AG04450 (cell line): Measurements from ENCODE around the gene MAP2. TPM values are rescaled to one million over a fixed set of nuclear protein-coding genes. Genes with fewer than 3 reads are reported as not detected.

Experiments
- CTCF ChIA-PET: fragments of 300-600, 350-600 bp; formaldehyde crosslinking; extraction: SDS; loops from one replicate; lab custom pipeline; 2022; ENCODE audit warnings: antibody characterized with exemption, inconsistent platforms; lab: Charles Lee
- POLR2A ChIA-PET: fragments of 350-600 bp; formaldehyde crosslinking; extraction: SDS; loops from one replicate; lab custom pipeline; 2021; ENCODE audit warnings: antibody characterized with exemption, inconsistent platforms; lab: Yijun Ruan, JAX
- DNase-seq: peaks from one replicate; pipeline ENCODE4 v3.0.0-alpha.2; 2011; ENCODE audit warnings: low read depth, low spot score
- H3K27ac ChIP-seq: one replicate; pipeline ENCODE4 v1.5.1; 2012; ENCODE audit warnings: low read depth, low read length, control low read depth
- H3K27me3 ChIP-seq: one replicate; pipeline ENCODE4 v1.6.0; 2012; ENCODE audit warnings: low read length; ENCODE audit not compliant: control insufficient read depth, insufficient read depth
- H3K4me3 ChIP-seq: 2 replicates; pipeline ENCODE4 v1.5.1; 2011; ENCODE audit warnings: mild to moderate bottlenecking, low read depth, low read length, control low read depth
- H3K9me3 ChIP-seq: 2 replicates; pipeline ENCODE4 v1.5.1; 2012; ENCODE audit warnings: low read length; ENCODE audit not compliant: control insufficient read depth, insufficient read depth
- CTCF ChIP-seq: IDR thresholded peaks from 2 replicates; pipeline ENCODE4 v1.5.1; 2011; ENCODE audit warnings: low read depth, low read length, control low read depth, inconsistent platforms
- polyA plus RNA-seq: library from polyadenylated mRNA; depleted of rRNA; stranded (reverse); fragments of >200 nt; gene quantifications from 2 replicates; pipeline ENCODE4 v1.2.3, GENCODE V29; 2011

MAP2 gene
- polyA plus RNA-seq, 1 experiment = 0.69 TPM

GRCh38 chr2:209458008-209458979 lies 34.4 kb downstream of the MAP2 start:
- TF ChIP-seq CTCF = no peak
- POLR2A ChIA-PET = no interaction called here
- CTCF ChIA-PET = interaction anchor here (1.1 to 4.0 kb wide), 3 partner anchors 33 to 124 kb away, joined by 3 to 18 read pairs (median 4); partner anchors contain the start of gene MAP2
- Histone ChIP-seq H3K27me3 (no peaks in the 10 kb centered on the region), H3K4me3 (no peak overlapping the region), H3K9me3 (no peaks in the 10 kb centered on the region), H3K27ac (no peak overlapping the region)
- DNase-seq = no peak

GRCh38 chr2:209459359-209459758 lies 35.5 kb downstream of the MAP2 start:
- no peak for DNase-seq
- Histone ChIP-seq H3K4me3 (no peak overlapping the region), H3K27ac (no peak overlapping the region), H3K27me3 (no peaks in the 10 kb centered on the region), H3K9me3 (no peaks in the 10 kb centered on the region)
- CTCF ChIA-PET = interaction anchor here (1.1 to 4.0 kb wide), 3 partner anchors 34 to 125 kb away, joined by 3 to 18 read pairs (median 4); partner anchors contain the start of gene MAP2
- POLR2A ChIA-PET = no interaction called here
- TF ChIP-seq CTCF = no peak

GRCh38 chr2:209460151-209460761 lies 36.4 kb downstream of the MAP2 start:
- Histone ChIP-seq H3K27ac (no peak overlapping the region), H3K27me3 (no peaks in the 10 kb centered on the region), H3K9me3 (no peaks in the 10 kb centered on the region), H3K4me3 (no peak overlapping the region)
- CTCF ChIA-PET = no interaction called here
- POLR2A ChIA-PET = no interaction called here
- DNase-seq = no peak
- TF ChIP-seq CTCF = no peak

GRCh38 chr2:209463226-209463625 lies 39.4 kb downstream of the MAP2 start:
- Histone ChIP-seq H3K27me3 (no peaks in the 10 kb centered on the region), H3K4me3 (no peak overlapping the region), H3K9me3 (no peaks in the 10 kb centered on the region), H3K27ac (no peak overlapping the region)
- no peak for DNase-seq
- ChIA-PET CTCF (no interaction called here), POLR2A (no interaction called here)
- TF ChIP-seq CTCF = peak; percentile 34
